Measurements from ENCODE around the gene CTDP1.

GRCh38 chr18:79631761-79632446 is 47.7 kb upstream of the CTDP1 start:
- TF ChIP-seq CTCF (IDR thresholded peaks at IDR 0.05; ENCODE audit: low read depth, low read length, missing input control), result no peak
- no peak for TF ChIP-seq MAX (IDR thresholded peaks at IDR 0.05)
- TF ChIP-seq JUND (IDR thresholded peaks at IDR 0.05), result no peak
- TF ChIP-seq EGR1 (IDR thresholded peaks at IDR 0.05; ENCODE audit: low read depth in 2 of 2), result no peak
- no peak for TF ChIP-seq YY1 (IDR thresholded peaks at IDR 0.05)
- no peak for TF ChIP-seq ZBTB33 (IDR thresholded peaks at IDR 0.05)
- TF ChIP-seq FOXA1 (IDR thresholded peaks at IDR 0.05), result no peak
- no peak for TF ChIP-seq REST (IDR thresholded peaks at IDR 0.05)
- no peak for TF ChIP-seq NR2F2 (IDR thresholded peaks at IDR 0.05)

All from liver (tissue), 3 donors.